ENCODE results near the gene GRM3. TPM values are rescaled to one million over a fixed set of nuclear protein-coding genes. Genes with fewer than 3 reads are reported as not detected.

The GRM3 gene
- total and polyA plus RNA-seq, 2 donors (not counting 3 experiments of a cell fraction or from before 2014, with no cell fraction given) = not detected

- no peaks in the 10 kb centered on the region for H3K9me3 ChIP-seq (replicated peaks; ENCODE audit: control insufficient read depth, insufficient read depth, low read length)
- no peaks in the 10 kb centered on the region for H3K9me1 ChIP-seq (replicated peaks; ENCODE audit: control insufficient read depth, extremely low read depth, insufficient read depth, low read length)
- no peaks in the 10 kb centered on the region for H3K4me1 ChIP-seq (ENCODE audit: control insufficient read depth, extremely low read depth, insufficient read depth, low read length)
- no peak for TF ChIP-seq MYC (IDR thresholded peaks at IDR 0.05; ENCODE audit: low read depth, low read length)
- TF ChIP-seq JUN (IDR thresholded peaks at IDR 0.05; ENCODE audit: borderline replicate concordance, insufficient read depth, insufficient read length, low read depth) = no peak
- TF ChIP-seq FOS (IDR thresholded peaks at IDR 0.05; ENCODE audit: borderline replicate concordance, insufficient read depth, low read length) = no peak
- no peak for TF ChIP-seq CTCF (IDR thresholded peaks at IDR 0.05; ENCODE audit: extremely low read depth in 1 of 2, insufficient read depth in 1 of 2, low read depth in 1 of 2, low read length in 2 of 2)
- no peak overlapping the region for H3K4me3 ChIP-seq (replicated peaks in 1 of 3; ENCODE audit: insufficient read depth in 1 of 3, low read depth in 1 of 3, low read length in 3 of 3)
- DNase-seq (ENCODE audit: low read depth, low spot score) (no peak), FAIRE-seq (no peak)
- ChIA-PET CTCF (no interaction called here), POLR2A (no interaction called here)
- H3K36me3 ChIP-seq (ENCODE audit: control insufficient read depth in 2 of 2, extremely low read depth in 1 of 2, insufficient read depth in 2 of 2, low read length in 2 of 2) = no peaks in the 10 kb centered on the region
- no peaks in the 10 kb centered on the region for H3K79me2 ChIP-seq (ENCODE audit: control insufficient read depth, insufficient read depth, low read length)
- BruUV-seq (replicated peaks) = no TSS peak
- no peaks in the 10 kb centered on the region for H4K20me1 ChIP-seq (replicated peaks; ENCODE audit: control insufficient read depth, extremely low read depth, insufficient read depth, low read length)
- no peak overlapping the region for H2AFZ ChIP-seq (ENCODE audit: low read depth, low read length)
- no peak overlapping the region for H3K4me2 ChIP-seq (ENCODE audit: insufficient read depth, low read length)
- H3K27me3 ChIP-seq (ENCODE audit: control insufficient read depth in 2 of 2, insufficient read depth in 2 of 2, low read length in 2 of 2) = no peaks in the 10 kb centered on the region
- intact Hi-C loops (cut with micrococcal nuclease) (no loop called here), dilution Hi-C loops (cut with MboI; ENCODE audit: extremely low pct_ligation_motif_present, low sequenced_read_pairs) (no loop called here)
- H3K9ac ChIP-seq (replicated peaks; ENCODE audit: extremely low read depth, insufficient read depth, low read length) = no peak overlapping the region
- H3K27ac ChIP-seq (ENCODE audit: insufficient read depth, low read depth, low read length) = no peak overlapping the region
These were observed 20.8 kb downstream of the GRM3 start for GRCh38 chr7:86664486-86664885.

- no peaks in the 10 kb centered on the region for H3K9me3 ChIP-seq (replicated peaks; ENCODE audit: control insufficient read depth, insufficient read depth, low read length)
- POLR2A ChIA-PET = no interaction called here
- H3K4me3 ChIP-seq (replicated peaks in 1 of 3; ENCODE audit: insufficient read depth in 1 of 3, low read depth in 1 of 3, low read length in 3 of 3) = no peak overlapping the region
- DNase-seq (ENCODE audit: low read depth, low spot score) = no peak
- no peaks in the 10 kb centered on the region for H3K4me1 ChIP-seq (ENCODE audit: control insufficient read depth, extremely low read depth, insufficient read depth, low read length)
- dilution Hi-C loops (cut with MboI; ENCODE audit: extremely low pct_ligation_motif_present, low sequenced_read_pairs) = no loop called here
- no peak overlapping the region for H3K27ac ChIP-seq (ENCODE audit: insufficient read depth, low read depth, low read length)
- intact Hi-C loops (cut with micrococcal nuclease) = no loop called here
- H3K27me3 ChIP-seq (ENCODE audit: control insufficient read depth in 2 of 2, insufficient read depth in 2 of 2, low read length in 2 of 2) = no peaks in the 10 kb centered on the region
- no peaks in the 10 kb centered on the region for H3K79me2 ChIP-seq (ENCODE audit: control insufficient read depth, insufficient read depth, low read length)
- no peak for TF ChIP-seq POLR2AphosphoS5 (IDR thresholded peaks at IDR 0.05; ENCODE audit: insufficient read depth, low read depth, low read length)
- no peak for TF ChIP-seq FOS (IDR thresholded peaks at IDR 0.05; ENCODE audit: borderline replicate concordance, insufficient read depth, low read length)
- H3K4me2 ChIP-seq (ENCODE audit: insufficient read depth, low read length) = no peak overlapping the region
- H3K9me1 ChIP-seq (replicated peaks; ENCODE audit: control insufficient read depth, extremely low read depth, insufficient read depth, low read length) = no peaks in the 10 kb centered on the region
- no peaks in the 10 kb centered on the region for H3K36me3 ChIP-seq (ENCODE audit: control insufficient read depth in 2 of 2, extremely low read depth in 1 of 2, insufficient read depth in 2 of 2, low read length in 2 of 2)
- CTCF ChIA-PET = no interaction called here
- no TSS peak for BruUV-seq (replicated peaks)
- no peaks in the 10 kb centered on the region for H4K20me1 ChIP-seq (replicated peaks; ENCODE audit: control insufficient read depth, extremely low read depth, insufficient read depth, low read length)
- H3K9ac ChIP-seq (replicated peaks; ENCODE audit: extremely low read depth, insufficient read depth, low read length) = no peak overlapping the region
- no peak overlapping the region for H2AFZ ChIP-seq (ENCODE audit: low read depth, low read length)
- FAIRE-seq = no peak
These were observed 21.3 kb downstream of the GRM3 start for GRCh38 chr7:86664991-86665390.
